Stimulated activated CD8-positive, alpha-beta memory T cell treated with anti-CD3 and anti-CD28 coated beads, Interleukin-12 subunit alpha, Interleukin-12 subunit beta, amount 100 ng/mL, for 1 hour (primary cell): ENCODE measurements around the gene TRIM52.

Experiments
- DNase-seq: peaks from one replicate; pipeline ENCODE4 v3.0.0-alpha.2; 2020; ENCODE audit warnings: low read depth

Gene TRIM52

DNA sequence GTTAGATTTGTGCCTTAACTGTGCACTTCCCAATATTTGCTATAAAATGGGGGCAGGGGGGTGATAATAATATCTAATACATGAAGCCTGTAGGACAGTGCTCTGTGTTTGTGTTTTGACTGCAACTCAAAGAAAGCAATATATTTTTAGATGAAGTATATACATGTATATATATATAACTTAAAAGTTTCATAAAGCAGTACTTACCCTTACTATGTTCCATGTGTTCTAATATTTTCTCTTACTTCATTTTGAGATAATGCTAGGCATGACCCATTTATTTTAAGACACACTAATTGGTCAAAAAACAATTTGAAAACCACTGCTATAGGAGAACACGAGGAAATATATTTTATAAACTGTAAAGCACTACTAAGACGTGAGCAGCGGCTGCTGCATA, 2.4 kb downstream of the TRIM52 start:
- DNase-seq: no peak

DNA sequence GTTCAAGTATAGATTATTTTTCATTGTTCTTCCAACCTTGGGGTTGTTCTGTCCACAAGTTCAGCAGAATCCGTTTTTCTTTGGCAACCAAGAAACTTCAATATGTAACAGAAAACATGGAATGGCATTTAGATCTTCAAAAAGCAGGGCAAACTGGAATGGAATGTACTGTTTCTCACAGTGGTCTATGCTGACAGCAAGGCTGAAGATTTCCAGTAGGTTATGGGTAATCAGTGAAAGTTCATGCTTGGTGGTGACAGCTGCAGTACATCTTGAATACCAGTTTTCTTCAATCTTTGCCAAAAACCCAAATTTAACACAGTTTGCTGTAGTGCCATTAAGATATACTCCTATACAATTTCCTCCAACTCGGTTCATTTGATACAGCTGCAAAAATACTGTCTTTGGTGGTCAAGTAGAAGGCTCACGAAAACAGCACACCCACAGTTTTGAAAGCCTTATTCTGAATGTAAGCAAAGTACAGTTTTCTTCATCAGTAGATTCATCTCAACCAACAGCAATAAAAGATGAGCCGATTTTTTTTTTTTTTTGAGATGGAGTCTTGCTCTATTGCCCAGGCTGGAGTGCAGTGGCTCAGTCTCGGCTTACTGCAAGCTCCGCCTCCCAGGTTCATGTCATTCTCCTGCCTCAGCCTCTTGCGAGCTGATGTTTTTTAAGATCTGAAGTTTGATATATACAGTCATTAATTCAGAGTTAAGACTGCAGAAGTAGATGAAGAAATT, 4.9 kb downstream of the TRIM52 start:
- DNase-seq: no peak

DNA sequence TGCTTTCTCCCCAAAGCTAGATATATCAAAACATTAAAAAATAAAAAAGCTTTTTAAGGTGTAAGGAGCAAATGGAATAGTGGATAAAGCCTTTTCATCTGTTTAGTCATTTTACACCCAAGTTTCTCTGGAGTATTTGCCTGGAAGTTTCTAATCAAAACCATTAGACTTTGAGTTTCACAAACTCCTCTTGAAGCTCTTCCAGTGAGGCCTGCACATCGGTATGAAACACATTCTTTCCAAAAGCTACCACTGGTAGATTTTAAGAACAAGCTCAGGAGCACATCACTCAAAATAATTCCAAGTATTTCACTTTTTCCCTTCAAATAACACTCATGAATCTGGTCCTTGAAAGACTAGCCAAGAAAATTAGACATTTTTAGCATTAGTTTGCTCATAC, 5.7 kb downstream of the TRIM52 start:
- DNase-seq: no peak

DNA sequence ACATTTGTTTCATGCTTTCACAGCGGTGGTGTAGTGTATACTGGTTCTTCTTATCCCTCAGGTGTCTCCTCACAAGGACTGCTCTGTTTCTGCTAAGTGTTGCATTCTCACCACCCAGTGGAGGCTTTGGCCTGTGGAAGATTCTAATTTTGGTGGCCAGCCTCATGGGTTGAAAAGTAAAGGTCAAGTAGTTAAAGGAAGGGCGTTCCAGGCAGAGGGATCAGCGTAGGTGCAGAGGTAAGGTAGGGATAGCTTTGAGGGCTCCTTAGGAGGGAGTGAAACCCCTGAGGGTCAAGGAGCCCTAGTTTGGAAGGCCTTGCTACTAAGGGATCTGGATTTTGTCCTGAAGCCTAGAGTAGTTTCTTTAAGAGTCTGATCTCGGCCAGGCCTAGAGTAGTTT, 12.7 kb downstream of the TRIM52 start:
- DNase-seq: no peak

DNA sequence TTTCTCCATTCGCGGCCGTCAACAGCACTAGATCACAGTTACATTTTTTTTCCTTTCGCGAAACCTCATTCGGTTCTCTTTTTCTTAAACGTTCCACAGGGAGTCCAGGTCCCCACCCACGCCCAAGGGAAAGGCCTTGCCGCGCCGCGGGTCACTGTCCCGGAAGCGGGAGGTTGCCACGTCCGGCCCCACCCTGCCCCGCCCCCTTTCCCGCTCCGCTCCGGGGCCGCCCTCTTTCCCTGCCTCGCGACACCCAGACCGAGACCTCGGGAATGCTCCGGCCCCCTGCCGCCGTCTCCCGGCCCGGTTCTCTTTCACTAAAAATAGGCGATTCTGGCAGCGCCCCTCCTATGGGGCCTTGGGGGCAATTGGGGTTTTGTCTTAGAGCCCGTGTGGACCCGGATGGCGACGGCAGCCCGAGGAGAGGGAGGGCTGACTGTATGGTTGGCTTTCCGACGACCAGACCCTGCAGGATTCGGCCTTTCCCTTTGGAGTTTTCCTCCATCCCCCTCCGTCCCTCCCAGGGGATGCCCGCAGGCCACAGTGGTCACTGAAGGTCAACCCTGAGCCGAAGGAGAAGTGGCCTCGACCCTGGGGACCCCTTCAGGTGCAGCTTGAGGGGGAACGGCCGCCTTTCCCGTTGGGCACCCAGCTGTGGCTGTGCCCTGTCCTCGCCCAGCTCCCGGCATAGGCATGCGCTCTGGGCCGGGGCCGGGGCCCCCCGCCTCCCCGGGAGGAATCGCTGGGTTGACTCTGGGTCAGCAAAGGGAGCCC, 14.5 kb downstream of the TRIM52 start:
- peak; percentile 59 for DNase-seq

DNA sequence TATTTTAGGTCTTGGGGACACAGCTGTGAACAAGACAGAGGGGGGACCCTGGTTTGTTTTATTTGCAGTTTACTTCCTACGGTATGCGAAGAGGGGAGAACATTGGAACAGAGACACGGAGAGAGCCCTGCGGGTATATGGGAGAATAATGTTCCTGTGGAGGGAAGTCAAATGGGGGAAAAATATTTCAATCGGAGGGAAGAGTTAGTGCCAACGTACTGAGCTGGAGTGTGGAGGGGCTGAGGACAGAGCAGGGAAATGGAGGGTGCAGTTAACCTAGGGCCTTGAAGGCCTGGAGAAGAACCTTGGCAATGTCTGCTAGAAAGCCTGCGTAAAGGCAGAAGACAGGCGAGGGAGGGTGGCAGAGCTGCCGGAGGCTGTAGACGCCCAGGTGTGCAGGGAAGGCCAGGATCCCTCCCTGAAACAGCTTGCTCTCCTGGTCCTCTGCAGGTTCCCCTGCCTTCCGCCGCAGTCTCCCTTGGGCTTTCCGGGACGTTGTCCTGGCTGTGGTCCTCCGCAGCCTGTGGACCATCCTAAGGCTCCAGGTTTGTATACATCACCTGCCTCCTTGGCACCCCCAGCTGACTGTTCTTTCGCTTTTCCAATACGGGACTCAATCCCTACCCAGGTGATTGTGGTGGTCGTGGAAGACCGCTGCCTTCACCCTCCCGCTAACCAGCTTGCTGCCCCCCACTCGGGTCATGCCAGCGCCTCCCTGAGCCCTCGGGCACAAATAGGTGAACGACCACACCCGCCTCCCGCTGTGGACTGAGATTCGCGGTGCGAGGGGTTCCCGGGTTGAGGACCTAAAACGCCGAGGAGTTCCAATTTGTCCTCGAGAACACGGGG, 15.3 kb downstream of the TRIM52 start:
- no peak for DNase-seq

DNA sequence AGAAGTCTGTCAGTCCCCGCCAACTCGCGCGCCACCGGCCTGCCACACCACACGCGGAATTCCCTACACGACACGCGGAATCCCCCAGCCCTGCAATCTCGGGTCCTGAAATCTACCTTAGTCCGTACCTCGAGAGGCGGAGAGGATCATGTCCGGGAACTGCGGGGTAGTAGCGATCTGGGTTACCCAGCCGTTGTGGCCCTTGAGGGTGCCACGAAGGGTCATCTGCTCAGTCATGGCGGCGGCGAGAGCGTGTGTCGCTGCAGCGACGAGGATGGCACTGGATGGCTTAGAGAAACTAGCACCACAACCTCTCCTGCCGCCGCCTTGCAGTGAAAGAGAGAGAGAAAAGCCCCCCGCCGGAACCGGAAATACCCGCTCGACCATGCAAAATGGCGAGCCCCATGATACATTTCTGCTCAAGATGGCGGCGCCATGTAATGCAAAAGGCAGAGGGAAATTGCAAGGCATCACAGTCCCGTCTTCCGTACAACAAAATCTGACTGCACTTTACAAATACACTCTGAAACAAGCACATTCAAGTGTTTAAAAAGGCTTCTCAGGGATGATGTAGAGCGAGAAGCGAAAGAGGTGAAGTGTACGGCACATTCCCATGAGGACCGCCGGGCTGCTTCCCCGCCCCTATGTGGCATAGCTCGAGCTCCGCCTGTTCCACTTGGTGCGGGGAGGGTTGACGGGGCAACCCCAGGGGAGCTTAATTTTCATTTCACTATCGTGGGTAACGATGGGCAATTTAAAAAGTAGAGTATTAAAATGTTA, 17.2 kb downstream of the TRIM52 start, which contains the start of gene RACK1:
Gene RACK1, minus strand, starts transcription at position 343 of the 780 bp plus-strand sequence. Its CDS starts 106 bp downstream, at position 237.
- DNase-seq: peak; percentile 86

DNA sequence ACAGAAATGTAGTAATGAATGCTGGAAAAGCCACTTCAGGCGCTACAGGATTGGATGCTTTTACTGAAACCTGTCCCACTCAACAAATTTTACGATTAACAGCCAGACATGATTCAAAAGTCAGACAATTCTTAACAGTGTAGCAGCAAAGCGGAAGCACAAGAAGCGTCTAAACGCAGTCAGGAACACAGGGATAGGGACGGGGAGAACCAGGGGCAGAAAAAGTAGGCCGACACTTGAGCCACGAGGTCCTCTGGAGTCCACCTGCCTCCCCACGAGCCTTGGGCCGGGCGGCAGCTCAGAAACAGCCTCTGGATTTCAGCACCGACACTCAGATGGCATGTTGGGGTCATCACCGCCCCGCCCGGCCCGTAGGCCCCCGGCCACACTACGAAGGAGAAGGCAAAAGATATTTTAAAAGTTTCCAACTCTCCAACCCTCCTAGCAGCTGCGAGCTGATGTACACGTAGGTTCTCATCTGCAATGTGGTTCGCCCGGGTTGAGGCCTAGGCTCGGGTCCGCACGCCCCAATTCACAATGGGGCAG, 17.9 kb downstream of the TRIM52 start:
- DNase-seq: no peak

DNA sequence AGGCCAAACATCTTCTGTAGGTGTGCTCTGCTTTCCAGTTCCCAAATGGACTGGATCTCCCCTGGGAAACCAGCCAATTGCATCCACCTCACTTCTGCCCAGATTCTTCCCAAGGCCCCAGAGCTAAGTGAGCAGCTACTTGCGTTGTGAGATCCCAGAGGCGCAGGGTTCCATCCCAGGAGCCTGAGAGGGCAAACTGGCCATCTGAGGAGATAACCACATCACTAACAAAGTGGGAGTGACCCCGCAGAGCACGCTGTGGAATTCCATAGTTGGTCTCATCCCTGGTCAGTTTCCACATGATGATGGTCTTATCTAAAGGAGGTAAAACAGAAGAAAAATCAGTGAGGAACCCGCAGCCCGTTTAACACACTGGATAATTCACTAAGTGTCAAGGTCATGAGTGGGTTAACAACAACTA, 18.9 kb downstream of the TRIM52 start:
- no peak for DNase-seq

DNA sequence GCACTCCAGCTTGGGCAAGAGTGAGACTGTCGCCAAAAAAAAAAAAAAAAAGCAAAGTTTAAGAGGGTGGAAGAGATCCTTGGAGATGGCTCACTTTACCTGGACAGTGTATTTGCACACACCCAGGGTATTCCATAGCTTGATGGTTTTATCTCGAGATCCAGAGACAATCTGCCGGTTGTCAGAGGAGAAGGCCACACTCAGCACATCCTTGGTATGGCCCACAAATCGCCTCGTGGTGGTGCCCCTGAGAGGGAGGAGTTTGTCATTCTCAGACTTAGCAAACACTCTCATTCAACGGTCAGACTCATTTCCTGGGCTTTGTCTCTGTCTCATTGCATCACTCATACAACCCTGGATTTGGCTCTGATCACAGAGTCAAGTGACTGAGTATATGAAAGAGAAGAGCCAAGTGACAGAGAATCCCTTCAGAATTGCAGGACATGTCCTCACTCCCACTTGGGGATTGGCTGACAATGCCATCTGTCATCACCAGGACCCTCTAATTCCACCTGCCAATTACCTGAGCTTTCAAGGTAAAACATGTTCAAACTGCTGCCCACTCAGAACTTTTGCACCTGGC, 19.5 kb downstream of the TRIM52 start:
- DNase-seq: no peak

DNA sequence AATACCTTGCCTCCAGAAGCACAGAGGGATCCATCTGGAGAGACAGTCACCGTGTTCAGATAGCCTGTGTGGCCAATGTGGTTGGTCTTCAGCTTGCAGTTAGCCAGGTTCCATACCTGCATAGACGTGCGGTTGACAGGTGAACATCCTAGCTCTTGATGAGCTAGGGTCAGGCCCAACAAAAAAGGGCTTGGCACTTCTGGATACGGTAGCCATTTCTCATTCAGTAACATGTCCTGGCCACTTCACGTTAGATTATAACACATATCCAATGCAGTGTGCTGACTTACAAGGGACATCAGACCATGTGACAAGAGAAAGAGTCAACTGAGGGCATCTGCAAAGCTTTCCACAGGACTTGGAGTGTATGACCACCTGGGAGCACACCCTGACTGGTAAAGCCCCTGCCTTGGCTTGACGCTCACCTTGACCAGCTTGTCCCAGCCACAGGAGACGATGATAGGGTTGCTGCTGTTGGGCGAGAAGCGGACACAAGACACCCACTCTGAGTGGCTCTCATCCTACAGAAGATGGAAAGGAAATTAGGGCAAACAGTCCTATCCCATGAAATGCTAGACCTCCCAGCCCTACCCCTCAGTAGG, 21.8 kb downstream of the TRIM52 start:
- DNase-seq: no peak

DNA sequence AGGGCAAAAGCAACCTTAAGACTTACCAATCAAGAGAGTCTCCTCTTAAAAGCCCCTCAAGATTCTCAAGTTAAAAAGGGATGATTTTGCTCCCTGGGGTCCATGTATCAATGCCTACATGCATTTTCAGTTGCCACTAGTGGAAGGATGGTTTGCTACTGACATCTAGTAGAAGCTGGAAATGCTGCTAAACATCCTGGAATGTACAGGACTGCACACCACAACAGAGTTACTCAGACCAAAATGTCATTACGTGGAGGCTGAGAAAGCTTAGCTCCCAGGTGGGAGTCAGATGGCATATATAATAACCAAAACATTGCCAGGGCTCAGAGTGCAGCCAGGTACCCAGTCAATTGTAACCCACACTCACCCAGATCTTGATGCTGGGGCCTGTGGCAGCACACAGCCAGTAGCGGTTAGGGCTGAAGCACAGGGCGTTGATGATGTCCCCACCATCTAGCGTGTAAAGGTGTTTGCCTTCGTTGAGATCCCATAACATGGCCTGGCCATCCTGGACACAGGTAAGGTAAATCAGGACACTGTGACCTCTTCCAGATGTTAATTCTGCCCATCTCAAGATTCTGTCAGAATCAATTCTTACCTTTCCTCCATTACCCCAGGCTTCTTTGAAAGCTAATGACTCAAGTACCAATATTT, 23.1 kb downstream of the TRIM52 start:
- DNase-seq: no peak

DNA sequence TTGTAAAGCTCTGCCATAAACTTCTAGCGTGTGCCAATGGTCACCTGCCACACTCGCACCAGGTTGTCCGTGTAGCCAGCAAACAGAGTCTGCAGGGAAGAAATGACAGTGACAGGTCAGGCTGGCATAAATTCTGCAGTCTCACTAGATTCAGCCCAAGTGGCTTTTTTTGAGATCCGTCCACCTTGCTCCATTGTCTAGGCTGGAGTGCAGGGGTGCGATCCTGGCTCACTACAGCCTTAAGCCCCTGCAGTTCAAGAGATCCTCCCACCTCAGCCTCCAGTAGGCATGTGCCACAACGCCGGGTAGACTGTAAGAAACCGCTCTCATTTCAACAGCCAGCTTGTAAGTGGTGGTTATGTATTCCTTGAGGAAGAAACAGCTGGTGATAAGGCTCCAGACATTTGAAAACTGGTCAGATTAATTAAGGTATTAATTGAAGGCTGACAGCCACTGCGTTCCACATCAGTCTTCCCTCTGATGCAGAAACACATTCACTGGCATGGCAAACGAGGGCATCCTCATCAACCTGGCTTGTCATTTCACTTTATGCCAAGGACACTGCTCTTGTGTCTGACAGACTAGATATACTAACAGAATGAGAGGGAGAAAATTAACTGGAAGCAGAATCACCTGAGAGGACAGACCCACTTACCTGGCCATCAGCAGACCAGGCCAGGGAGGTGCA, 23.8 kb downstream of the TRIM52 start:
- no peak for DNase-seq

DNA sequence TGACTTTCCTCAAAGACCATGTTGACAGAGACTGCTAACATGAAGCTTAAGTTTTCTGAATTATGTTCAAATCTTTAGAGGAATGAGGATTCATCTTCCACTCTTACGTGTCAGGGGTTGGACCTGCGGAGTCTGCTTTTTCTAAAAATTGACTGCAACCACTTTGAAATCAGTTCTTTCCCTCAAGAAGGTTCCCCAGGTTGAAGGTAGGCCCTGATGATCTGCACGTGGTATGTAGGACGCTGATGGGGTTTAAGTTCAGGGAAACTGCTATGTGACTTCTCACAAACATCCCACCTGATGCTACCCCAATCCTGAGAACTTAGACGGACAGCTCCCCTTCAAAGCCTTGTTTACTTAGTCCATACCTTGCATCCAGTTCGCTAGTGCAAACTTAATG, 24.5 kb downstream of the TRIM52 start:
- DNase-seq: no peak

DNA sequence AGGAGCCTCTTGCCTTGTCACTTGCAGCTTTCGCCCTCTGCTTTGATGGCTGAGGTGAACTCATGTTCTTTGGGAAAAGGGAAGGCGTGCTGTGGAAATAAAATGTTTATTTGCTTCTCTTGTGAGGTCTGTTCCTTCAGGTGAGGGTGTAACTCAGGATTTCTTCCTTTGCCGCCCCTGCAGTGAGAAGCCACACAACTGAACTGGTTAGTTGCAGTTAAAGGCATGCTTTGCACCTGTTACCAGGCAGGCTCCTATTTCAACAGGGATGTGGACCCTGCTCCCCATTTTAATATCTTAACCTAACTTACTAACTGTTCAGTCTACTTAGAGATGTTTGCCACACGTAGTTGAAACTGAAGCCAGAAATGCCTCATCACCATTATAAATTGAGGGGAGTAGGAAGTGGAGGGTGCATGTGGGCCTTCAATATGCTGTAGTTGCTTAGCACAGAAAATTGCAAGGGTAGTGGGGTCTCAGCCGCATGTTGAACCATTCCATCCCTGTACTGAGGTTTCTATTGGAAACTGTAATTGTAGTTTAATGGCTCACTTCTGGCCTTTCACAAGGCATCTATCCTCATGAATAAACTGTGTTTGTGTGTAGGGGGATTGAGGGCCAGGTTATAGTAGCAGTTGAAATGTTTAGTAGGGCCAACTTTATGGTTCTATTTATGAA, 25.1 kb downstream of the TRIM52 start:
- DNase-seq: no peak

DNA sequence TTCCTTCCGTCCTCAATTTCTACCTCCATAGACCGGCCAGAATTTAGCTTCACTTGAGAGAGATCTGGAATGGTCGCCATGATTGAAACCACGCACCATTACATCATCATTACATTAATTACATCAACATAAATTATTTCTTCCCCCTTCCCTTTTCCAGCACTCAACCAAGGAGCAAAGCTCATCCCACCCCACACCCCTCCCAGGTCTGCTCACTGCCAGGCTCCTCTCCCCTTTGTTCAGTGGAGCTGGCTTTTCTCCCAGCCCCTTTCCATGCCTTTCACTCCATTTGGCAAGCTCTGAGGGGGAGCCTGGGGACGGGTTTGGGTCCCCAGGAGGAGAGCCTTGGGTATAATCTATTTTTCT, 25.6 kb downstream of the TRIM52 start:
- DNase-seq: no peak

DNA sequence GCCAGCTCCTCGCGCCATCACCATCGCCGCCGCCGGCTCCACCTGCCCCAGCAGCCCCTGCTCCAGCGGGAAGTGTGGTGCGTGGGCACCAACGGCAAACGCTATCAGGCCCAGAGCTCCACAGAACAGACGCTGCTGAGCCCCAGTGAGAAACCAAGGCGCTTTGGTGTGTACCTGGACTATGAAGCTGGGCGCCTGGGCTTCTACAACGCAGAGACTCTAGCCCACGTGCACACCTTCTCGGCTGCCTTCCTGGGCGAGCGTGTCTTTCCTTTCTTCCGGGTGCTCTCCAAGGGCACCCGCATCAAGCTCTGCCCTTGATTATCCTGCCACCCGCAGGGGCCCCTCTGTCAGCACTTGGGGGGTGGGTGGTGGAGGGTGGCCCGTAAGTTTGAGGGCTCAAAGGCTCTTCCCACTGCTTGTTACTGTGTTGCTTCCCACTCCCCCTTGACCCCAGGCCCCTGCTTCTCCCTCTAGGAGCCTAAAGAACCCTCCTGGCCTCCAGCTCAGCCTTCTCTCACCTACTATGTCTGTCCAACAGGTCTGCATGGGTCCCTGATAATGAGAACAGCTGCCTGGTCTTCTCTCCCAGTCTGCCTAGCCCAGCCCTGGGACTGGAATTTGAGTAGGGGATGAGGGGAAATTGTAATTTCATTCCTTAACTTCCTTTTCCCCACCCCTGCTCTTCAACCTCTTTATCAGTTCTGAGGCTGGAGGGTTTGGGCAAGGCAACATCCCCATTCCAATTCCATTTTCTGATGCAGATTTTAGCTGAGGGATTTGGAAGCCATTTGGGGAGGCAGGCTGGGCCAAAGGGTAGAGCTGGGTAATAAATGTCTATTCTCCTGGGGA, 26.3 kb downstream of the TRIM52 start:
- no peak for DNase-seq
